ENCODE data around the gene RRP8. TPM values are rescaled to one million over a fixed set of nuclear protein-coding genes. Genes with fewer than 3 reads are reported as not detected.

The RRP8 gene
- total RNA-seq, 1 experiment from 2014 or later, result 10.1 TPM

DNA sequence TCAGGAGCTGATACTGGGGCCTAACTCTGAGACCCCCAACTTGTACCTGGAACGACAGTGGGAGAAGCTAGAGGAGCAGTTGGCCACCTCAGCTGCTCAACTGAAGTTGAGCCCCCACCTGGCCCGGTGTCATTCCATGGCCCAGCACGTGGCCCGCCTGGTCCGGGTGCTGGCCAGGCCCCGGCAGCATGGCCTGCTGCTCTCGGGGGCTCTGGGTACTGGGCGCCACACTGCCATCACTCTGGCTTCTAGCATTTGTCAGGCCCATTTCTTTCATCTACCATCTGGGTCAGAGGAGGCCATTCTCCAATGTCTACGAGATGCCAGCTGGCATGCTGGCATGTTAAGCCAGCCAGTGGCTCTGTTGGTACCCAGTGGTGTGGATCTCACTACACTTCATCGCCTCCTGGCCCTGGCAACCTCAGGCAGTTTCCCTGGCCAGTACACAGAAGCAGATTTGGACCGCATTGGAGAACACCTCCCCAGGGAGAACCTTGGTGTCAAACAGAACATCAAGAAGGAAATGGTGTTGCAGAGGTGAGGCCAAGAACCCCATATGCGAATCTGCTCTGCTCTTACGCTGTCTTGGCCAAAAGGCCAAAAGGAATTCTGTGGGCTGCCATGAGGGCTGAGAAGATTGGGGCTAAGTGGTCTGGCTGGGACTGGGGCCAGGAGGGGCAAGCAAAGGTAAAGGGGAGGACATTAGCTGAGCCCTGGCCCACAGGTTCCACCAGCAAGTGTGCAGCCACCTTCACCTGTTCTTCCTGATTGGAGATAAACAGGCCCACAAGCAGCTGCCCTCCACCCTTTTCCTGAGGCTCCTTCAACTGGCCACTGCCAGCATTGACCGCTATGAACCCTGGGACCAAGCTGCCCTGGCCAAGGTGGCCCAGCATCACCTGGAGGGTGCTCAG, 45.4 kb downstream of the RRP8 start:
- Histone ChIP-seq H3K27me3 (ENCODE audit: insufficient read depth, low read depth) (no peaks in the 10 kb centered on the region), H3K9me2 (ENCODE audit: insufficient read depth) (no peaks in the 10 kb centered on the region), H3K4me3 (no peak overlapping the region), H2AFZ (no peak overlapping the region), H4K20me1 (ENCODE audit: insufficient read depth) (no peaks in the 10 kb centered on the region), H3K79me2 (ENCODE audit: low read depth) (no peaks in the 10 kb centered on the region), H3K36me3 (ENCODE audit: low read depth) (no peaks in the 10 kb centered on the region), H3K4me1 (replicated peaks; ENCODE audit: insufficient read depth) (no peaks in the 10 kb centered on the region), H3K27ac (no peak overlapping the region), H3F3A (ENCODE audit: insufficient read depth, low read depth) (no peaks in the 10 kb centered on the region), H3K4me2 (no peak overlapping the region), H3K9me3 (ENCODE audit: insufficient read depth, low read depth) (no peaks in the 10 kb centered on the region)
- TF ChIP-seq EZH2 (IDR thresholded peaks at IDR 0.05; ENCODE audit: low read depth), result no peak
- TF ChIP-seq, protein P1, sequence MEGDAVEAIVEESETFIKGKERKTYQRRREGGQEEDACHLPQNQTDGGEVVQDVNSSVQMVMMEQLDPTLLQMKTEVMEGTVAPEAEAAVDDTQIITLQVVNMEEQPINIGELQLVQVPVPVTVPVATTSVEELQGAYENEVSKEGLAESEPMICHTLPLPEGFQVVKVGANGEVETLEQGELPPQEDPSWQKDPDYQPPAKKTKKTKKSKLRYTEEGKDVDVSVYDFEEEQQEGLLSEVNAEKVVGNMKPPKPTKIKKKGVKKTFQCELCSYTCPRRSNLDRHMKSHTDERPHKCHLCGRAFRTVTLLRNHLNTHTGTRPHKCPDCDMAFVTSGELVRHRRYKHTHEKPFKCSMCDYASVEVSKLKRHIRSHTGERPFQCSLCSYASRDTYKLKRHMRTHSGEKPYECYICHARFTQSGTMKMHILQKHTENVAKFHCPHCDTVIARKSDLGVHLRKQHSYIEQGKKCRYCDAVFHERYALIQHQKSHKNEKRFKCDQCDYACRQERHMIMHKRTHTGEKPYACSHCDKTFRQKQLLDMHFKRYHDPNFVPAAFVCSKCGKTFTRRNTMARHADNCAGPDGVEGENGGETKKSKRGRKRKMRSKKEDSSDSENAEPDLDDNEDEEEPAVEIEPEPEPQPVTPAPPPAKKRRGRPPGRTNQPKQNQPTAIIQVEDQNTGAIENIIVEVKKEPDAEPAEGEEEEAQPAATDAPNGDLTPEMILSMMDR (conservative IDR thresholded peaks at IDR 0.05), result no peak
- ChIA-PET CTCF (no interaction called here), POLR2A (ENCODE audit: unreplicated experiment) (no interaction called here)
- intact Hi-C loops (cut with micrococcal nuclease; ENCODE audit: unreplicated experiment), result no loop called here
- BruUV-seq (replicated peaks), result no TSS peak
- no peak for DNase-seq

GRCh38 chr11:6557063-6557462, 46.4 kb downstream of the RRP8 start:
- H3K4me3 ChIP-seq, result no peak overlapping the region
- H4K20me1 ChIP-seq (ENCODE audit: insufficient read depth), result no peaks in the 10 kb centered on the region
- ChIA-PET CTCF (no interaction called here), POLR2A (ENCODE audit: unreplicated experiment) (no interaction called here)
- no TSS peak for BruUV-seq (replicated peaks)
- no peaks in the 10 kb centered on the region for H3K36me3 ChIP-seq (ENCODE audit: low read depth)
- H2AFZ ChIP-seq, result no peak overlapping the region
- TF ChIP-seq, protein P1 (conservative IDR thresholded peaks at IDR 0.05), result no peak
- no peak for TF ChIP-seq EZH2 (IDR thresholded peaks at IDR 0.05; ENCODE audit: low read depth)
- no peaks in the 10 kb centered on the region for H3K9me3 ChIP-seq (ENCODE audit: insufficient read depth, low read depth)
- H3K79me2 ChIP-seq (ENCODE audit: low read depth), result no peaks in the 10 kb centered on the region
- H3K4me1 ChIP-seq (replicated peaks; ENCODE audit: insufficient read depth), result no peaks in the 10 kb centered on the region
- no peak overlapping the region for H3K4me2 ChIP-seq
- intact Hi-C loops (cut with micrococcal nuclease; ENCODE audit: unreplicated experiment), result no loop called here
- DNase-seq, result no peak
- no peaks in the 10 kb centered on the region for H3K9me2 ChIP-seq (ENCODE audit: insufficient read depth)
- no peaks in the 10 kb centered on the region for H3K27me3 ChIP-seq (ENCODE audit: insufficient read depth, low read depth)
- H3F3A ChIP-seq (ENCODE audit: insufficient read depth, low read depth), result no peaks in the 10 kb centered on the region
- H3K27ac ChIP-seq, result no peak overlapping the region

- Histone ChIP-seq H3K36me3 (ENCODE audit: low read depth) (no peaks in the 10 kb centered on the region), H2AFZ (no peak overlapping the region), H3K9me3 (ENCODE audit: insufficient read depth, low read depth) (no peaks in the 10 kb centered on the region), H3K4me2 (no peak overlapping the region), H3K4me1 (replicated peaks; ENCODE audit: insufficient read depth) (no peaks in the 10 kb centered on the region), H3F3A (ENCODE audit: insufficient read depth, low read depth) (no peaks in the 10 kb centered on the region), H3K9me2 (ENCODE audit: insufficient read depth) (no peaks in the 10 kb centered on the region), H4K20me1 (ENCODE audit: insufficient read depth) (no peaks in the 10 kb centered on the region), H3K27me3 (ENCODE audit: insufficient read depth, low read depth) (no peaks in the 10 kb centered on the region), H3K4me3 (no peak overlapping the region), H3K27ac (no peak overlapping the region), H3K79me2 (ENCODE audit: low read depth) (no peaks in the 10 kb centered on the region)
- intact Hi-C loops (cut with micrococcal nuclease; ENCODE audit: unreplicated experiment), result no loop called here
- ChIA-PET CTCF (no interaction called here), POLR2A (ENCODE audit: unreplicated experiment) (no interaction called here)
- no TSS peak for BruUV-seq (replicated peaks)
- DNase-seq, result no peak
- TF ChIP-seq EZH2 (IDR thresholded peaks at IDR 0.05; ENCODE audit: low read depth), result no peak
- TF ChIP-seq, protein P1 (conservative IDR thresholded peaks at IDR 0.05), result no peak
Observed at GRCh38 chr11:6556139-6556949, 47.1 kb downstream of the RRP8 start.
